Breast epithelium (tissue), 4 donors: Measurements from ENCODE around the gene SEMA3F. TPM values are rescaled to one million over a fixed set of nuclear protein-coding genes. Genes with fewer than 3 reads are reported as not detected.

Experiments used
- DNase-seq, 2 donors: peaks; one replicate each; pipeline ENCODE4 v3.0.0-alpha.2; 2019; ENCODE audit warnings: low spot score in 2 of 2
- H3K27ac ChIP-seq, 2 donors: fragments of 200-600 bp; sonication (generic) in 1 of 2; one replicate each; pipeline ENCODE4 v1.5.1; 2016 to 2019; ENCODE audit warnings: mild to moderate bottlenecking in 1 of 2
- H3K27me3 ChIP-seq, 2 donors: fragments of 200-600 bp; sonication (generic) in 1 of 2; one replicate each; pipeline versions ENCODE4 v1.5.1 to v1.6.0; 2017 to 2019; ENCODE audit warnings: control low read depth in 1 of 2, mild to moderate bottlenecking in 1 of 2
- H3K36me3 ChIP-seq: fragments of 200-600 bp; one replicate; pipeline ENCODE4 v1.5.1; 2019
- H3K4me1 ChIP-seq, 2 donors: fragments of 200-600 bp; sonication (generic); one replicate each; pipeline ENCODE4 v1.5.1; 2016 to 2019; ENCODE audit warnings: control low read depth in 1 of 2
- H3K4me3 ChIP-seq, 3 donors: fragments of 200-600 bp; sonication (generic); 1 replicate in 2 of 3; 2 replicates in 1 of 3; pipeline ENCODE4 v1.5.1; 2016 to 2019; ENCODE audit warnings: mild to moderate bottlenecking in 3 of 3, moderate library complexity in 2 of 3
- H3K9me3 ChIP-seq, 2 donors: fragments of 200-600 bp; sonication (generic) in 1 of 2; one replicate each; pipeline ENCODE4 v1.5.1; 2016 to 2019; ENCODE audit warnings: control low read depth in 1 of 2
- CTCF ChIP-seq, 3 donors: fragments of 450-650 bp; IDR thresholded peaks; one replicate each; pipeline ENCODE4 v1.5.1; 2016 to 2017; ENCODE audit warnings: antibody characterized with exemption in 3 of 3, mild to moderate bottlenecking in 3 of 3, moderate library complexity in 3 of 3
- POLR2A ChIP-seq: fragments of 450-650 bp; IDR thresholded peaks from one replicate; pipeline ENCODE4 v1.6.1; 2016; ENCODE audit warnings: antibody characterized with exemption, mild to moderate bottlenecking, moderate library complexity
- POLR2AphosphoS5 ChIP-seq, 3 donors: sonication (generic); formaldehyde crosslinking; IDR thresholded peaks; one replicate each; pipeline ENCODE4 v1.6.1; 2017; ENCODE audit warnings: antibody characterized with exemption in 3 of 3
- intact Hi-C: fragments of 100-400 bp; cut with DNase I; formaldehyde crosslinking; loops from one replicate; pipeline ENCODE4 v1.15.1; 2023; ENCODE audit warnings: low total_unique reads
- total RNA-seq, 3 donors: library from RNA; depleted of rRNA; stranded (reverse); fragments of >200 nt; gene quantifications; one replicate each; pipeline ENCODE4 v1.1.0, GENCODE V29; 2016

The SEMA3F gene
- total RNA-seq, 3 donors from 2014 or later: 7.7 to 49.8 (median 26.9) TPM

- Histone ChIP-seq H3K9me3 (no peaks in the 10 kb centered on the region), H3K36me3 (no peaks in the 10 kb centered on the region), H3K27ac (peak overlapping the region; percentile 34 to 90), H3K27me3 (no peaks in the 10 kb centered on the region), H3K4me3 (peak overlapping the region in 1 of 3 donors; percentile 20), H3K4me1 (peaks cover 22 to 28% of the 10 kb centered on the region in 2 donors)
- intact Hi-C loops: no loop called here
- no peak for DNase-seq
- TF ChIP-seq POLR2AphosphoS5 (IDR thresholded peaks at IDR 0.05) (no peak), CTCF (IDR thresholded peaks at IDR 0.05) (no peak), POLR2A (no peak)
Measured at GRCh38 chr3:50161320-50161719, 6.2 kb downstream of the SEMA3F start.

- intact Hi-C loops: no loop called here
- Histone ChIP-seq H3K4me1 (peaks cover 25 to 36% of the 10 kb centered on the region in 2 donors), H3K27me3 (no peaks in the 10 kb centered on the region), H3K9me3 (no peaks in the 10 kb centered on the region), H3K36me3 (no peaks in the 10 kb centered on the region), H3K27ac (peak overlapping the region; percentile 34 to 90), H3K4me3 (no peak overlapping the region)
- TF ChIP-seq POLR2A (no peak), CTCF (IDR thresholded peaks at IDR 0.05) (no peak), POLR2AphosphoS5 (IDR thresholded peaks at IDR 0.05) (no peak)
- DNase-seq: no peak
Measured at GRCh38 chr3:50162034-50162883, 7.1 kb downstream of the SEMA3F start.

- Histone ChIP-seq H3K27ac (peak overlapping the region; percentile 71 to 90), H3K4me1 (peaks cover 25 to 44% of the 10 kb centered on the region in 2 donors), H3K9me3 (no peaks in the 10 kb centered on the region), H3K27me3 (no peaks in the 10 kb centered on the region), H3K36me3 (no peaks in the 10 kb centered on the region), H3K4me3 (peak overlapping the region in 1 of 3 donors; percentile 5)
- intact Hi-C loops: no loop called here
- TF ChIP-seq CTCF (IDR thresholded peaks at IDR 0.05) (no peak), POLR2AphosphoS5 (IDR thresholded peaks at IDR 0.05) (no peak), POLR2A (no peak)
- DNase-seq: peak; percentile 89 to 90
Measured at GRCh38 chr3:50163572-50164455, 8.7 kb downstream of the SEMA3F start.

GRCh38 chr3:50164481-50164880 lies 9.4 kb downstream of the SEMA3F start:
- no peak for TF ChIP-seq POLR2A
- TF ChIP-seq CTCF (IDR thresholded peaks at IDR 0.05): no peak
- TF ChIP-seq POLR2AphosphoS5 (IDR thresholded peaks at IDR 0.05): no peak
- H3K4me1 ChIP-seq: peaks cover 25 to 44% of the 10 kb centered on the region in 2 donors
- H3K9me3 ChIP-seq: no peaks in the 10 kb centered on the region
- no peaks in the 10 kb centered on the region for H3K27me3 ChIP-seq
- no peak for DNase-seq
- no peaks in the 10 kb centered on the region for H3K36me3 ChIP-seq
- H3K4me3 ChIP-seq: peak overlapping the region in 1 of 3 donors; percentile 5
- intact Hi-C loops: no loop called here
- H3K27ac ChIP-seq: peak overlapping the region; percentile 71 to 90
